Panc1 (cell line): ENCODE measurements around the gene MCM9. TPM values are rescaled to one million over a fixed set of nuclear protein-coding genes. Genes with fewer than 3 reads are reported as not detected.

Experiments
- ATAC-seq: fragments of 200-7000 bp; cut with Tn5 transposase; 2 replicates; pipeline ENCODE4 v1.9.1; 2020; ENCODE audit warnings: mild to moderate bottlenecking, moderate library complexity
- BruUV-seq: library from RNA; stranded (reverse); fragments of 400-500 nt; replicated peaks from 2 replicates; lab custom pipeline; 2021; lab: Mats Ljungman, UMichigan
- CTCF ChIA-PET: fragments of 300-600 bp; sonication (Branson Sonifier 250); formaldehyde crosslinking; loops from one replicate; lab custom pipeline; 2022; ENCODE audit warnings: antibody characterized with exemption; lab: Charles Lee
- POLR2A ChIA-PET: fragments of 300-600 bp; sonication (Branson Sonifier 250); formaldehyde crosslinking; loops from one replicate; lab custom pipeline; 2022; ENCODE audit warnings: antibody characterized with exemption; lab: Charles Lee
- DNase-seq: peaks from one replicate; pipeline ENCODE4 v3.0.0-alpha.2; 2010; ENCODE audit warnings: low read depth, low spot score
- H3K27ac ChIP-seq: 2 replicates; pipeline ENCODE4 v1.5.1; 2011; ENCODE audit warnings: mild to moderate bottlenecking, low read length, inconsistent platforms
- H3K27me3 ChIP-seq: fragments of 200-500 bp; sonication (Bioruptor generic); 2 replicates; pipeline ENCODE4 v1.6.0; 2014; ENCODE audit warnings: low read length, inconsistent platforms; ENCODE audit not compliant: control insufficient read depth, insufficient read depth
- H3K36me3 ChIP-seq: fragments of 200-500 bp; sonication (Bioruptor generic); 2 replicates; pipeline ENCODE4 v1.5.1; 2014; ENCODE audit warnings: inconsistent platforms, mild to moderate bottlenecking, low read length, moderate library complexity; ENCODE audit not compliant: control insufficient read depth, insufficient read depth
- H3K4me1 ChIP-seq: 2 replicates; pipeline ENCODE4 v1.5.1; 2011; ENCODE audit warnings: inconsistent platforms, mild to moderate bottlenecking, low read length, moderate library complexity; ENCODE audit not compliant: control insufficient read depth, insufficient read depth
- H3K4me3 ChIP-seq, 2 experiments: 2 replicates each; pipeline ENCODE4 v1.5.1; 2011 to 2012; ENCODE audit warnings: low read depth in 2 of 2, low read length in 2 of 2, mild to moderate bottlenecking in 2 of 2, inconsistent platforms in 1 of 2, moderate library complexity in 1 of 2
- H3K9me3 ChIP-seq: fragments of 200-500 bp; sonication (Bioruptor generic); 2 replicates; pipeline ENCODE4 v1.5.1; 2014; ENCODE audit warnings: low read depth, mild to moderate bottlenecking, inconsistent platforms, low read length, moderate library complexity; ENCODE audit not compliant: control insufficient read depth, insufficient read depth
- POLR2AphosphoS5 ChIP-seq: IDR thresholded peaks from 2 replicates; pipeline ENCODE4 v1.6.1; 2012; ENCODE audit warnings: mild to moderate bottlenecking, low read depth, low read length, moderate library complexity
- SIN3A ChIP-seq: IDR thresholded peaks from 2 replicates; pipeline ENCODE4 v1.6.1; 2012; ENCODE audit warnings: low read depth, mild to moderate bottlenecking, low read length, moderate library complexity, borderline replicate concordance; ENCODE audit not compliant: insufficient read depth
- TCF7L2 ChIP-seq: IDR thresholded peaks from 2 replicates; pipeline ENCODE4 v1.6.1; 2011; ENCODE audit warnings: mild to moderate bottlenecking, low read depth, low read length, inconsistent platforms
- in situ Hi-C: cut with HindIII; loops from 2 replicates; pipeline ENCODE4 v1.10.0; 2016; ENCODE audit warnings: low sequenced_read_pairs, low pct_unique_long_range_greater_than_20kb
- intact Hi-C: fragments of 100-400 bp; cut with micrococcal nuclease; formaldehyde crosslinking; loops from one replicate; pipeline ENCODE4 v1.10.0; 2022; ENCODE audit not compliant: unreplicated experiment
- total RNA-seq: library from RNA; stranded (reverse); gene quantifications from one replicate; pipeline ENCODE4 v1.2.1, GENCODE V29; 2021; ENCODE audit not compliant: unreplicated experiment
- TF ChIP-seq, protein P1 (sequence below), 2 experiments: IDR thresholded peaks; 2 replicates each; pipeline ENCODE4 v1.6.1; 2011 to 2012; ENCODE audit warnings: low read depth in 2 of 2, control low read depth in 1 of 2, low read length in 1 of 2, mild to moderate bottlenecking in 1 of 2, moderate library complexity in 1 of 2; ENCODE audit not compliant: insufficient read depth in 1 of 2
- TF ChIP-seq, protein P2 (sequence below): fragments of 450-650 bp; IDR thresholded peaks from 2 replicates; pipeline ENCODE4 v1.5.1; 2017; ENCODE audit warnings: mild to moderate bottlenecking

Gene MCM9
- total RNA-seq, 1 experiment from 2014 or later: 20.4 TPM

DNA sequence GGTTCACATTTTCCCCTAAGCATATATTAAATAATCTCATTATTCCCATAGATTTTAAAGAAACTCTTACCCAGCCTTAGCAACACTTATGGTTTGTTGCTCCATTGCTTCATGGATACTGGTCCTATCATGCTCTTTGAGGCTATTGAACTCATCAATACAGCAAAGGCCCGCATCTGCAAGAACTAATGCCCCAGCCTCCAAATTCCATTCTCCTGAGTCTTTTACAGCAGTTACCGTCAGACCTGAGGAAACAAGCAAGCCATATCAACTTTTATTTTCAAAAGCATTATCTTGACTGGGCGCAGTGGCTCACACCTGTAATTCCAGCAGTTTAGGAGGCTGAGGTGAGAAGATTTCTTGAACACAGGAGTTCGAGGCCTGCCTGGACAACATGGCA, 78.7 kb downstream of the MCM9 start:
- no peaks in the 10 kb centered on the region for H3K4me1 ChIP-seq
- CTCF ChIA-PET: no interaction called here
- no peak overlapping the region for H3K4me3 ChIP-seq
- in situ Hi-C loops (no loop called here), intact Hi-C loops (no loop called here)
- no TSS peak for BruUV-seq
- no peaks in the 10 kb centered on the region for H3K9me3 ChIP-seq
- ATAC-seq (no peak), DNase-seq (no peak)
- no peak overlapping the region for H3K27ac ChIP-seq
- POLR2A ChIA-PET: no interaction called here
- no peaks in the 10 kb centered on the region for H3K27me3 ChIP-seq
- H3K36me3 ChIP-seq: no peaks in the 10 kb centered on the region
- TF ChIP-seq SIN3A: no peak
- TF ChIP-seq, protein P1, sequence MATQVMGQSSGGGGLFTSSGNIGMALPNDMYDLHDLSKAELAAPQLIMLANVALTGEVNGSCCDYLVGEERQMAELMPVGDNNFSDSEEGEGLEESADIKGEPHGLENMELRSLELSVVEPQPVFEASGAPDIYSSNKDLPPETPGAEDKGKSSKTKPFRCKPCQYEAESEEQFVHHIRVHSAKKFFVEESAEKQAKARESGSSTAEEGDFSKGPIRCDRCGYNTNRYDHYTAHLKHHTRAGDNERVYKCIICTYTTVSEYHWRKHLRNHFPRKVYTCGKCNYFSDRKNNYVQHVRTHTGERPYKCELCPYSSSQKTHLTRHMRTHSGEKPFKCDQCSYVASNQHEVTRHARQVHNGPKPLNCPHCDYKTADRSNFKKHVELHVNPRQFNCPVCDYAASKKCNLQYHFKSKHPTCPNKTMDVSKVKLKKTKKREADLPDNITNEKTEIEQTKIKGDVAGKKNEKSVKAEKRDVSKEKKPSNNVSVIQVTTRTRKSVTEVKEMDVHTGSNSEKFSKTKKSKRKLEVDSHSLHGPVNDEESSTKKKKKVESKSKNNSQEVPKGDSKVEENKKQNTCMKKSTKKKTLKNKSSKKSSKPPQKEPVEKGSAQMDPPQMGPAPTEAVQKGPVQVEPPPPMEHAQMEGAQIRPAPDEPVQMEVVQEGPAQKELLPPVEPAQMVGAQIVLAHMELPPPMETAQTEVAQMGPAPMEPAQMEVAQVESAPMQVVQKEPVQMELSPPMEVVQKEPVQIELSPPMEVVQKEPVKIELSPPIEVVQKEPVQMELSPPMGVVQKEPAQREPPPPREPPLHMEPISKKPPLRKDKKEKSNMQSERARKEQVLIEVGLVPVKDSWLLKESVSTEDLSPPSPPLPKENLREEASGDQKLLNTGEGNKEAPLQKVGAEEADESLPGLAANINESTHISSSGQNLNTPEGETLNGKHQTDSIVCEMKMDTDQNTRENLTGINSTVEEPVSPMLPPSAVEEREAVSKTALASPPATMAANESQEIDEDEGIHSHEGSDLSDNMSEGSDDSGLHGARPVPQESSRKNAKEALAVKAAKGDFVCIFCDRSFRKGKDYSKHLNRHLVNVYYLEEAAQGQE (IDR thresholded peaks at IDR 0.05; ENCODE audit: insufficient read depth in 1 of 2, low read depth in 2 of 2, low read length in 1 of 2): no peak
- TF ChIP-seq POLR2AphosphoS5: no peak
- no peak for TF ChIP-seq TCF7L2

DNA sequence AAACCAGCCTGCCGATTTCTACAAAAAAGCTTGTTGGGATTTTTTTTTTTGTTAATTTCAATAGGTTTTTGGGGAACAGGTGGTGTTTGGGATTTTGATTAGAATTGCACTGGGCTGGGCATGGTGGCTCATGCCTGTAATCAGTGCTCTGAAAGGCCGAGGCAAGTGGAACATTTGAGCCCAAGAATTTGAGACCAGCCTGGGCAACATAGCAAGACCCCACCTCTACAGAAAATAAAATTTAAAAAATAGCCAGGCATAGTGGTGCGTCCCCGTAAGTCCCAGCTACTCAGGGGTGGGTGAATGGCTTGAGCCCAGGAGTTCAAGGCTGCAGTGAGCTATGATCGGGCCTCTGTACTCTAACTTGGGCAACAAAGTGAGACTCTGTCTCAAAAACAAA, 81.6 kb downstream of the MCM9 start:
- Histone ChIP-seq H3K4me1 (no peaks in the 10 kb centered on the region), H3K36me3 (no peaks in the 10 kb centered on the region), H3K4me3 (no peak overlapping the region), H3K27ac (no peak overlapping the region), H3K27me3 (no peaks in the 10 kb centered on the region), H3K9me3 (no peaks in the 10 kb centered on the region)
- no TSS peak for BruUV-seq
- TF ChIP-seq, protein P1 (IDR thresholded peaks at IDR 0.05; ENCODE audit: insufficient read depth in 1 of 2, low read depth in 2 of 2, low read length in 1 of 2): no peak
- TF ChIP-seq TCF7L2 (no peak), POLR2AphosphoS5 (no peak), SIN3A (no peak)
- TF ChIP-seq, protein P2, sequence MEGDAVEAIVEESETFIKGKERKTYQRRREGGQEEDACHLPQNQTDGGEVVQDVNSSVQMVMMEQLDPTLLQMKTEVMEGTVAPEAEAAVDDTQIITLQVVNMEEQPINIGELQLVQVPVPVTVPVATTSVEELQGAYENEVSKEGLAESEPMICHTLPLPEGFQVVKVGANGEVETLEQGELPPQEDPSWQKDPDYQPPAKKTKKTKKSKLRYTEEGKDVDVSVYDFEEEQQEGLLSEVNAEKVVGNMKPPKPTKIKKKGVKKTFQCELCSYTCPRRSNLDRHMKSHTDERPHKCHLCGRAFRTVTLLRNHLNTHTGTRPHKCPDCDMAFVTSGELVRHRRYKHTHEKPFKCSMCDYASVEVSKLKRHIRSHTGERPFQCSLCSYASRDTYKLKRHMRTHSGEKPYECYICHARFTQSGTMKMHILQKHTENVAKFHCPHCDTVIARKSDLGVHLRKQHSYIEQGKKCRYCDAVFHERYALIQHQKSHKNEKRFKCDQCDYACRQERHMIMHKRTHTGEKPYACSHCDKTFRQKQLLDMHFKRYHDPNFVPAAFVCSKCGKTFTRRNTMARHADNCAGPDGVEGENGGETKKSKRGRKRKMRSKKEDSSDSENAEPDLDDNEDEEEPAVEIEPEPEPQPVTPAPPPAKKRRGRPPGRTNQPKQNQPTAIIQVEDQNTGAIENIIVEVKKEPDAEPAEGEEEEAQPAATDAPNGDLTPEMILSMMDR: no peak
- DNase-seq (no peak), ATAC-seq (no peak)
- intact Hi-C loops: no loop called here
- ChIA-PET POLR2A (interaction anchor here (0.7 kb wide), 1 partner anchor 495 kb away, joined by 4 read pairs; no protein-coding TSS in a partner anchor), CTCF (no interaction called here)
- in situ Hi-C loops: no loop called here
